IMR-90 (cell line): ENCODE results near the gene TEAD4.

ENCODE experiments used
- CTCF ChIP-seq: conservative IDR thresholded peaks from 2 replicates; pipeline ENCODE4 v1.5.1; 2012; ENCODE audit warnings: mild to moderate bottlenecking, low read depth, low read length, improper control_type of control experiment
- SMC3 ChIP-seq: fragments of 150-350 bp; IDR thresholded peaks from 2 replicates; pipeline ENCODE4 v1.6.1; 2016; ENCODE audit warnings: low read depth, mild to moderate bottlenecking, antibody characterized with exemption, low read length, moderate library complexity

- TF ChIP-seq SMC3 (no peak), CTCF (no peak)
Measured at GRCh38 chr12:3061059-3061458, 101.9 kb downstream of the TEAD4 start.
